ENCODE measurements around the gene SUFU. TPM values are rescaled to one million over a fixed set of nuclear protein-coding genes. Genes with fewer than 3 reads are reported as not detected.
A peak's percentile ranks its signal among the peaks of the same experiment; 100 is the strongest.
"Not testable (repeated sequence)": the region's sequence is repeated elsewhere in the genome, so short reads cannot be mapped to it uniquely, and the experiment has no call there.

The SUFU gene
- total RNA-seq, 2 experiments from 2014 or later, result 8.5 to 8.8 TPM

- CTCF ChIA-PET, result interaction anchor here (0.7 kb wide), 2 partner anchors 13 to 92 kb away, joined by 3 read pairs; no protein-coding TSS in a partner anchor
- ATAC-seq (no peak), DNase-seq (no peak)
- H3K9me3 Mint-ChIP-seq, result no peaks in the 10 kb centered on the region
- H3K4me1 Mint-ChIP-seq (ENCODE audit: low read depth), result peaks cover 17% of the 10 kb centered on the region
- H3K36me3 Mint-ChIP-seq (ENCODE audit: low read depth), result peaks cover 7% of the 10 kb centered on the region
- H3K27me3 Mint-ChIP-seq, result no peaks in the 10 kb centered on the region
- no peak overlapping the region for H3K27ac Mint-ChIP-seq
- intact Hi-C loops (cut with micrococcal nuclease), result no loop called here
- POLR2A ChIA-PET, result interaction anchor here (0.7 to 1.5 kb wide), 2 partner anchors 10 to 53 kb away, joined by 3 read pairs; no protein-coding TSS in a partner anchor
- TF ChIP-seq, protein P1, sequence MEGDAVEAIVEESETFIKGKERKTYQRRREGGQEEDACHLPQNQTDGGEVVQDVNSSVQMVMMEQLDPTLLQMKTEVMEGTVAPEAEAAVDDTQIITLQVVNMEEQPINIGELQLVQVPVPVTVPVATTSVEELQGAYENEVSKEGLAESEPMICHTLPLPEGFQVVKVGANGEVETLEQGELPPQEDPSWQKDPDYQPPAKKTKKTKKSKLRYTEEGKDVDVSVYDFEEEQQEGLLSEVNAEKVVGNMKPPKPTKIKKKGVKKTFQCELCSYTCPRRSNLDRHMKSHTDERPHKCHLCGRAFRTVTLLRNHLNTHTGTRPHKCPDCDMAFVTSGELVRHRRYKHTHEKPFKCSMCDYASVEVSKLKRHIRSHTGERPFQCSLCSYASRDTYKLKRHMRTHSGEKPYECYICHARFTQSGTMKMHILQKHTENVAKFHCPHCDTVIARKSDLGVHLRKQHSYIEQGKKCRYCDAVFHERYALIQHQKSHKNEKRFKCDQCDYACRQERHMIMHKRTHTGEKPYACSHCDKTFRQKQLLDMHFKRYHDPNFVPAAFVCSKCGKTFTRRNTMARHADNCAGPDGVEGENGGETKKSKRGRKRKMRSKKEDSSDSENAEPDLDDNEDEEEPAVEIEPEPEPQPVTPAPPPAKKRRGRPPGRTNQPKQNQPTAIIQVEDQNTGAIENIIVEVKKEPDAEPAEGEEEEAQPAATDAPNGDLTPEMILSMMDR (IDR thresholded peaks at IDR 0.05), result no peak
- no peak overlapping the region for H3K4me3 Mint-ChIP-seq
These were observed 11.3 kb upstream of the SUFU start for GRCh38 chr10:102492344-102492939.

- ATAC-seq, result no peak
- Mint-ChIP-seq H3K27ac (peak overlapping the region; percentile 45), H3K4me3 (no peak overlapping the region), H3K9me3 (no peaks in the 10 kb centered on the region), H3K36me3 (ENCODE audit: low read depth) (peaks cover 4% of the 10 kb centered on the region), H3K27me3 (no peaks in the 10 kb centered on the region), H3K4me1 (ENCODE audit: low read depth) (peaks cover 19% of the 10 kb centered on the region)
- intact Hi-C loops (cut with micrococcal nuclease), result no loop called here
- POLR2A ChIA-PET, result no interaction called here
- TF ChIP-seq, protein P1 (IDR thresholded peaks at IDR 0.05), result no peak
- CTCF ChIA-PET, result interaction anchor here (0.7 to 1.6 kb wide), 3 partner anchors 14 to 99 kb away, joined by 3 to 4 read pairs (median 3); no protein-coding TSS in a partner anchor
- DNase-seq, result no peak
These were observed 10.8 kb upstream of the SUFU start for GRCh38 chr10:102492983-102493382.

- H3K4me3 Mint-ChIP-seq, result no peak overlapping the region
- peaks cover 2% of the 10 kb centered on the region for H3K36me3 Mint-ChIP-seq (ENCODE audit: low read depth)
- DNase-seq (no peak), ATAC-seq (no peak)
- H3K27ac Mint-ChIP-seq, result no peak overlapping the region
- H3K9me3 Mint-ChIP-seq, result no peaks in the 10 kb centered on the region
- H3K4me1 Mint-ChIP-seq (ENCODE audit: low read depth), result peaks cover 26% of the 10 kb centered on the region
- intact Hi-C loops (cut with micrococcal nuclease), result no loop called here
- no peaks in the 10 kb centered on the region for H3K27me3 Mint-ChIP-seq
- ChIA-PET CTCF (interaction anchor here (0.6 to 2.1 kb wide), 4 partner anchors 15 to 106 kb away, joined by 4 to 5 read pairs (median 4); no protein-coding TSS in a partner anchor), POLR2A (no interaction called here)
- TF ChIP-seq, protein P1 (IDR thresholded peaks at IDR 0.05), result no peak
These were observed 10.0 kb upstream of the SUFU start for GRCh38 chr10:102493771-102494170.

- no peak overlapping the region for H3K27ac Mint-ChIP-seq
- H3K27me3 Mint-ChIP-seq, result no peaks in the 10 kb centered on the region
- no peaks in the 10 kb centered on the region for H3K9me3 Mint-ChIP-seq
- CTCF ChIA-PET, result interaction anchor here (1.1 to 1.5 kb wide), 2 partner anchors 36 to 86 kb away, joined by 3 to 5 read pairs; no protein-coding TSS in a partner anchor
- TF ChIP-seq, protein P1 (IDR thresholded peaks at IDR 0.05), result no peak
- intact Hi-C loops (cut with micrococcal nuclease), result no loop called here
- DNase-seq (no peak), ATAC-seq (no peak)
- H3K36me3 Mint-ChIP-seq (ENCODE audit: low read depth), result no peaks in the 10 kb centered on the region
- H3K4me1 Mint-ChIP-seq (ENCODE audit: low read depth), result peaks cover 35% of the 10 kb centered on the region
- POLR2A ChIA-PET, result interaction anchor here (0.7 to 1.1 kb wide), 2 partner anchors 47 to 139 kb away, joined by 3 to 4 read pairs; no protein-coding TSS in a partner anchor
- H3K4me3 Mint-ChIP-seq, result no peak overlapping the region
These were observed 6.2 kb upstream of the SUFU start for GRCh38 chr10:102497545-102497944.

GRCh38 chr10:102499356-102499755, 4.4 kb upstream of the SUFU start:
- Mint-ChIP-seq H3K27me3 (no peaks in the 10 kb centered on the region), H3K36me3 (ENCODE audit: low read depth) (no peaks in the 10 kb centered on the region), H3K9me3 (no peaks in the 10 kb centered on the region), H3K4me1 (ENCODE audit: low read depth) (peaks cover 26% of the 10 kb centered on the region), H3K27ac (no peak overlapping the region), H3K4me3 (no peak overlapping the region)
- ChIA-PET POLR2A (no interaction called here), CTCF (interaction anchor here (1.6 to 1.8 kb wide), 2 partner anchors 20 to 84 kb away, joined by 5 read pairs; no protein-coding TSS in a partner anchor)
- no peak for ATAC-seq
- intact Hi-C loops (cut with micrococcal nuclease), result no loop called here
- TF ChIP-seq, protein P1 (IDR thresholded peaks at IDR 0.05), result no peak
- DNase-seq, result no peak

DNA sequence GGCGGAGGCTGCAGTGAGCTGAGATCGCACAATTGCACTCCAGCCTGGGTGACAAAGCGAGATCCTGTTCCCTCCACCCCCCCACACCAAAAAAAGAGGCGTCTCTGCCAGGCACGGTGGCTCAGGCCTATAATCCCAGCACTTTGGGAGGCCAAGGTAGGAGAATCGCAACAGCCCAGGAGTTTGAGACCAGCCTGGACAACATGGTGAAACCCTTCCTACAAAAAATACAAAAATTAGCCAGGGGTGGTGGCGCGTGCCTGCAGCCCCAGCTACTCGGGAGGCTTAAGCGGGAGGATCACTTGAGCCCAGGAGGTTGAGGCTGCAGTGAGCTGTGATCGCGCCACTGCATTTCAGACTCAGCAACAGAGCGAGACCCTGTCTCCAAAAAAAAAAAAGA, 3.1 kb upstream of the SUFU start:
- not testable (repeated sequence) for ATAC-seq; H3K36me3 Mint-ChIP-seq (ENCODE audit: low read depth); H3K27me3 Mint-ChIP-seq; H3K27ac Mint-ChIP-seq; H3K4me3 Mint-ChIP-seq; DNase-seq; H3K9me3 Mint-ChIP-seq
- CTCF ChIA-PET, result interaction anchor here (0.7 to 5.4 kb wide), 5 partner anchors 21 to 145 kb away, joined by 3 to 19 read pairs (median 4); no protein-coding TSS in a partner anchor
- POLR2A ChIA-PET, result interaction anchor here (0.6 to 2.7 kb wide), 6 partner anchors 19 to 80 kb away, joined by 3 to 8 read pairs (median 3); partner anchors contain the start of gene FBXL15
- intact Hi-C loops (cut with micrococcal nuclease), result loop anchor here (5.0 kb wide), 1 partner anchor 97 kb away; no protein-coding TSS in a partner anchor
- peaks cover 35% of the 10 kb centered on the region for H3K4me1 Mint-ChIP-seq (ENCODE audit: low read depth)

Data from activated CD8-positive, alpha-beta T cell treated with anti-CD3 and anti-CD28 coated beads for 36 hours (primary cell).